ENCODE measurements around the gene ECM1.
A peak's percentile ranks its signal among the peaks of the same experiment; 100 is the strongest.

The ECM1 gene

DNA sequence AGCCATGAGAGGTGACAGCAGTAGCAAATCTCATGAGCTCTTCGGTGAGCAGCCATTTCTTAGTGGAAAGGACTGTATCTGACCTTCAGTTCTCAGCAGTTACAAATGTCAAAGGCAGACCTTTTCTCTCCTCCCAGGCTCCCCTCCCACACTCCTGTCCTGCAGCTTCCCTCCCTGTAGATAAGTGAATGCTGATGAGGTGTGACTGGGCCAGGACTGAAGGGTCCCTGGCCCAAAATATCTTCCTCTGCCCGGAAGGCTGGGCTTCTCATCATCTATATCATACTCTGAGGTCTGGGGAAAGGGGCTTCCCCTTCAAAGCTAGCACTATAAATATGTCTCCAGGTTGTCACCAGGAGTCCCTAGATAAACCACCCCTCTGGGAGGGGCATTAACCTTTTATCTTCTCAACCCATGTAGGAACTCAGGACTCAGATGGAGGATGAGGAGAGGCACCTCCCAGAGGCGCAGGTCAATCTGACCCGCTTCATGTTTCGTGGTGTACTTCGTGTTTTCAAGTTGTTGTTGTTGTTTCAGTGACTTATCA is 37.6 kb downstream of the ECM1 start:
- no peak for DNase-seq (ENCODE audit: low spot score)

DNA sequence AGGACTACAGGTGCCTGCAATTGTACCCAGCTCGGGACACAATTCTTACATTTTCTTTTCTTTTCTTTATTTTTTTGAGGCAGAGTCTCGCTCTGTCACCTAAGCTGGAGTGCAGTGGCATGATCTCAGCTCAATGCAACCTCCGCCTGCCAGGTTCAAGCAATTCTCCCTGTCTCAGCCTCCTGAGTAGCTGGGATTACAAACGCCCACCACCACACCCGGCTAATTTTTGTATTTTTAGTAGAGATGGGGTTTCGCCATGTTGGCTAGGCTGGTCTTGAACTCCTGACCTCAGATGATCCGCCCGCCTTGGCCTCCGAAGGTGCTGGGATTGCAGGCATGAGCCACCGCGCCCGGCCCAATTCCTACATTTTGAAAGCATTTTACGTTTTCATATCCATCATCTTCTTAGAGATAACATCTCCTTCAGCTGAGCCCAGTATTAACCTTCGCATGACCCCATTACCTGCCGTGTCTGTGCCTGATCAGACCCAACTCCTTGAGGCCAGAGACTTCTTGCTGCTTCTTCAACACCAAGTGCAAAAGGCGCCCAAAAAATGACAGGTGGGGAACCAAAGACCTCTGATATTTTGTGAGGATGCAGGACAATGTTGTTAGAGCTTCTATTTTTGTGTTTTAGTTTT is 38.5 kb downstream of the ECM1 start:
- no peak for DNase-seq (ENCODE audit: low spot score)

DNA sequence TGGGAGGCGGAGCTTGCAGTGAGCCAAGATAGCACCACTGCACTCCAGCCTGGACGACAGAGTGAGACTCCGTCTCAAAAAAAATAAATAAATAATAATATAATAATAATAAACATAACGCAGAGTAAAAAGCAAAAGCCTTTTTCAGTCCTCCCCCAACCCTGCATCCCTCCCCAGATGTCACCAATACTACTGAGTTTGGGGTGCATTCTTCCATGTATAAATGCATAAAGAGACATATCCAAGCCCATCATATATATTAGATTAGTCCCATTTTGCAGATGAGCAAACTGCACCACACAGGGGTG is 40.4 kb downstream of the ECM1 start:
- no peak for DNase-seq (ENCODE audit: low spot score)

DNA sequence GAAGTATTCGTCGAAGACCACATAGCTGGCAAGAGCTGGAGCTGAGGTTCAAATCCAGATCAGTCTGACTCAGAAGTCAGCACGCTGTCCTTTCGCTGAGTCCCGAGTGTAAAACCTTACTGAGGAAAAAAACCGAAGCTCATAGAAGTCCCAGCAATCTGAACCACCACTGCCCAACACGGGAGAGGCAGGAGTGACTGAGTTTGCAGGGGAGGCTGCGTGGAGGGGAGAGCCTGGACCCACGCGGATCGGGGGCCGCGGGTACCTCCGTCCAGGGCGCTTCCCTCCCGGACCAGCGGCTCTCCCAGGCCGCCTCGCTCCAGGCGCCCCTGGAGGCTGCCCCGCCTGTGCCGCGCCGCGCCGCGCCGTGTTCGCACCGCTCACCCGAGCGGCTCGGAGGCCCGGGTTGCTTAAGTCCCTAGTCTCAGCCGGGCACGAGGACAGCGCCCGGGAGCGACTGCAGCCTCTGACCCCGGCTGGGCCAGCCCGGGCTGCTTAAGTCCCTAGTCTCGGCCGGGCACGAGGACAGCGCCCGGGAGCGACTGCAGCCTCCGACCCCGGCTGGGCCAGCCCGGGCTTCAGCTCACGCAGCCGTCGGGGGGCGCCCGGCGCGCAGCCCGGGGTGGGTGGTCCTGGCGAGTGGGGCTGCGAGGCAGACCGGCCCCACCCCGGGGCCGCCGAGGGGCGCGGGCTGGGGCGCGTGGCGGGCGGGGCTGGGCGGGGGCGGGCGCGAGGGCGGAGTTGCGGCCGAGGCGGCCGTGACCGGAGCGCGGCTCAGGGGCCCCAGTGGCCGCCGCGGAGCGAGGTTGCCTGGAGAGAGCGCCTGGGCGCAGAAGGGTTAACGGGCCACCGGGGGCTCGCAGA is 41.0 kb downstream of the ECM1 start, which contains the start of gene ADAMTSL4:
Gene ADAMTSL4, plus strand, starts transcription at position 777 of the 864 bp plus-strand sequence. CDS start 2,881 bp downstream, outside the sequence.
- peak; percentile 83 for DNase-seq (ENCODE audit: low spot score)

DNA sequence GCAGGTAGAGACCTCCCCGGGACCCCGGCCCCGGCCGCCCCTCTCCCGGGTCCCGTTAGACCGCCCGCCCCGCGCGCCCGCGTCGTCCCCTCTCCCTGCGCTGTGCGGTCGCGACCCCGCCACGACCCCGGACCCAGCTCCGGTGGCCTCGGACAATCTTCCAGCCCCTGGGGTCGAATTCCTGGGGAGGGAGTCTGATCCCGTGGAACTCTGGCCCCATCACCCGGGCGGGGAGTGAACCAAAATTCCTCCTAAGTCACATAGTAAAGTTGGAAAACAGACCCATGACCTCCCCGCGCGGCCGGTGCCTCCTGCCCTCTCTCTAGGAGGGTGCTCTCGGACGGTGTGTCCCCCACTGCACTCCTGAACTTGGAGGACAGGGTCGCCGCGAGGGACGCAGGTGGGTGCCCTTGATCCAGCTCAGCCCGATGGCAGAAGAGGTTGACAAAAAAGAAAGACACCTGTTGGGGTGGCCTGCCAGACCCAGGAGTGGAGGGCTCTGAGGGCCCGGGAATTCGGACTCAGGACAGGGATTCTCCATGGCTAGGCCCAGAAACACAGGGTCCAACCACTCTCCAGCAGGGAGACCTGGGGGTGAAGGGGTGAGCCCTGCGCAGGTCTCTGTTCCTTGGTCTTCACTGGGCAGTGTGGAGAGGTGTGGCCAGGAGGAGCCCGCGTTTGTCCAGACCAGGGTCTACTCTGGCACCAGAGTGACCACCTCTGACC is 41.8 kb downstream of the ECM1 start:
- peak; percentile 75 for DNase-seq (ENCODE audit: low spot score)

DNA sequence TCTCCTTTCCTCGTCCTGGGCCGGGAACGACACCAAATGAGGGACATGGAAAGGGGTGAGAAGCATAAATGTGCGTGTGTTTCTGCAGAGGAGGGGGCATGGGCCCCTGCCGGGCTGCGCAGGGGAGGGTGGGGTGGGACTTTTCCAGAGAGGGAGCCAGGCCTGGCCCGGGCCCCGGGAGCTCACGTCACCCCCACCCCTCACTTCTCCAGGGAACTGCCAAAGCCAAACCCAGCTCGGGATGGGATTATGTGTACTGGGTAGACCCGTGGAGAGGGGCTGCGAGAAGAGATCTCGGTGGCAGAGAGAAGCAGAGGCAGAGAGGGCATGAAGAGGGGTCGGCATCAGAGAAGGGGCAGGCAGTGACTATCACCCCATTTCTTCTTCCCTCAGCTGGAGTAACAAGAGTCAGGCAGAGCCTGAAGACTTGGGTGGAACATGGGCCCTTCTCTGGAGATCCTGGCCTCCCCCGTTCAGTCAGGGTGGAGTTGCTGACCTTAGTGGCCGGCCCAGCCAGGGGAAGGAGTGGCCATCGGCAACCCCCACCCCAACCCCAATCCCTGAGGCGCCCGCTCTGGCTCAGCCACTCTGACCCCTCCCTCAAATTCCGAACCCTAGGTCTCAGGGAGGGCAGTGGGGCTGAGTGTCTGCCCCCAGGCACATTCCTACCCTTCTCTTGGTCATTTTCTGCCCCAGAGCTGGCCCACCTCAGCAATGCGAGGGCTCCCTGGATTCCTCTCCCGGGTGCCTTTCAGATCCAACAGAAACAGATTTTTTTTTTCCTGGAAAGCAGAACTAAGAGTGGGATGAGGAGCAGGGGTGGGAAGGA is 42.5 kb downstream of the ECM1 start:
- DNase-seq (ENCODE audit: low spot score), result peak; percentile 63

DNA sequence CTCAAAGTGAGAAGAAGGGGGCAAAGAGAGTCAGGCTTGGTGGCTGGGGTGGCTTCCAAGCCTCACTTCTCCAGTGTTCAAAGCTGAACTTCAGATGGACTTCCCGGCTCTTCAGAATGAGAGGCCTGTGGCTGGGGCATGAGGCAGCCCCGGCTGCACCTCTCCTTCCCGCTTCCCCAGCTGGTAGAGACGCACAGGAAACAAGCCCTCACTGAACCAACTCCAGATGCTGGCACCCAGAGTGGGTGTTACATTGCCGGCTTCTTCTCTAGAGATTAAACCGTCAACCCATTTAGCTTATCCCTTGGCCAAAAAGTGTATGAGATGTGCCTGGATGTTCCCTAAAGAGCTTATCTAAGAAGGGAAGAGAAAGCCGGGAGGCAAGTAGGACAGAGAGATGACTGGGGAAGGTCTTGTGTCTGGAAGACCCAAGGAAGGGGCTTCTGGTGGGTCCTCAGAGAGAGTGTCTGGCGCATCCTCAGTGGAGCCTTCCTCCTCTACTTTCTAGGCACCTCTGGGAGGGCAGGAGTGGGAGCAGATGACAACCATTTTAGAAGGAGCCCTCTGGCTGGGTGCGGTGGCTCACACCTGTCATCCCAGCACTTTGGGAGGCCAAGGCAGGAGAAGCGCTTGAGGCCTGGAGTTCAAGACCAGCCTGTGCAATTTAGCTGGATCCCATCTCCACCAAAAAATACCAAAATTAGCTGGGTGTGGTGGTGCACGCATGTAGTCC is 43.3 kb downstream of the ECM1 start:
- no peak for DNase-seq (ENCODE audit: low spot score)

DNA sequence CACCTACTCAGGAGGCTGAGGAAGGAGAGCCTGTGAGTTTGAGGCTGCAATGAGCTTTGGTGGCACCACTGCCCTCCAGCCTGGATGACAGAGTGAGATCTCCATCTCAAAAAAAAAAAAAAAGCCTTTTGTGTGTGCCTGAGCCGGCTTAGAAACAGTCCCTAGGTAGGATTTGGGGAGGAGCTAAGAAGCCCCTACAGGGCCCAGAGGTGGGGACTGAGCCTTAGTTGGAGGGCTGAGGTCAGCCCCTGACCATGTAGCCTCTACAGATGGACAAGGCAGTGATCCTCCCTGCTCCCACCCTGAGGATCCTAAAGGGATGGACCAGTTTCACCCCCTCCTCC is 43.8 kb downstream of the ECM1 start:
- no peak for DNase-seq (ENCODE audit: low spot score)

DNA sequence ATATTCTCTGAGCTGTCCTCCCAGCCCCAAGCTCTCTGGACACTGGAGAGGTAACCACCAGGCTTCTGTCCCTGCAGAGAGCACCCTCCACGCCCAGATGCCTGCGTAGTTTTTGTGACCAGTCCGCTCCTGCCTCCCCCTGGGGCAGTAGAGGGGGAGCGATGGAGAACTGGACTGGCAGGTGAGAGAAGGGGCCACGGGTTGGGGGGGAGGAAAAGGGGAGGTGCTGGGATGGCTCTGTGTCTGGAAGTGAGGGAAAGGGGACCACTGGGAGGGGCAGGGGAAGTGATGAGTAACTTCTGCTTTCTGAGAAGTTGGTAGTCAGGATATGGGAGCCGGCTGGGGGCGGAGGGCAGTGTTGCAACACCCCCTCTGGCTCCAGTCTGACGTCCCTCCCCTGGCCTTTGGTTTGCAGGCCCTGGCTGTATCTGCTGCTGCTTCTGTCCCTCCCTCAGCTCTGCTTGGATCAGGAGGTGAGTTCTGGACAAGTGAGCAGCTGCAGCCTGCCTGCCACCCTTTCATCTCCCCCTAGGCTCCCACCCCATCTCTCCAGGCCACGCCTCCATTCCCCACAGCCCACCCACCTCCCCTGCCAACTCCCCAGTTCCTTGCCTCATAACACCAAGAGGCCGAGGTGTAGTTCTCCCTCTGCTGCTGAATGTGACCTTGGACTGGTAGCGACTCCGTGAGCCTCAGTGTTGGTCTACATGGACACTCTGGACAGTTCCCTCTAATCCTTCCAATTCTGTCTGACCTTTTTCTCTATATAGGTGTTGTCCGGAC is 44.4 kb downstream of the ECM1 start:
- DNase-seq (ENCODE audit: low spot score), result peak; percentile 62

DNA sequence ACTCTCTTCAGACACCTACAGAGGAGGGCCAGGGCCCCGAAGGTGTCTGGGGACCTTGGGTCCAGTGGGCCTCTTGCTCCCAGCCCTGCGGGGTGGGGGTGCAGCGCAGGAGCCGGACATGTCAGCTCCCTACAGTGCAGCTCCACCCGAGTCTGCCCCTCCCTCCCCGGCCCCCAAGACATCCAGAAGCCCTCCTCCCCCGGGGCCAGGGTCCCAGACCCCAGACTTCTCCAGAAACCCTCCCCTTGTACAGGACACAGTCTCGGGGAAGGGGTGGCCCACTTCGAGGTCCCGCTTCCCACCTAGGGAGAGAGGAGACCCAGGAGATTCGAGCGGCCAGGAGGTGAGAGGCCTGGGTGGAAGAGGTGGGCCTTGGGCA is 45.0 kb downstream of the ECM1 start:
- DNase-seq (ENCODE audit: low spot score), result no peak

DNA sequence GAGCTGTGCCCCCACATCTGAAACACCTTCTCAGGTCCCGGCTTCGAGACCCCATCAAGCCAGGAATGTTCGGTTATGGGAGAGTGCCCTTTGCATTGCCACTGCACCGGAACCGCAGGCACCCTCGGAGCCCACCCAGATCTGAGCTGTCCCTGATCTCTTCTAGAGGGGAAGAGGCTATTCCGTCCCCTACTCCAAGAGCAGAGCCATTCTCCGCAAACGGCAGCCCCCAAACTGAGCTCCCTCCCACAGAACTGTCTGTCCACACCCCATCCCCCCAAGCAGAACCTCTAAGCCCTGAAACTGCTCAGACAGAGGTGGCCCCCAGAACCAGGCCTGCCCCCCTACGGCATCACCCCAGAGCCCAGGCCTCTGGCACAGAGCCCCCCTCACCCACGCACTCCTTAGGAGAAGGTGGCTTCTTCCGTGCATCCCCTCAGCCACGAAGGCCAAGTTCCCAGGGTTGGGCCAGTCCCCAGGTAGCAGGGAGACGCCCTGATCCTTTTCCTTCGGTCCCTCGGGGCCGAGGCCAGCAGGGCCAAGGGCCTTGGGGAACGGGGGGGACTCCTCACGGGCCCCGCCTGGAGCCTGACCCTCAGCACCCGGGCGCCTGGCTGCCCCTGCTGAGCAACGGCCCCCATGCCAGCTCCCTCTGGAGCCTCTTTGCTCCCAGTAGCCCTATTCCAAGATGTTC is 45.6 kb downstream of the ECM1 start:
- DNase-seq (ENCODE audit: low spot score), result no peak

DNA sequence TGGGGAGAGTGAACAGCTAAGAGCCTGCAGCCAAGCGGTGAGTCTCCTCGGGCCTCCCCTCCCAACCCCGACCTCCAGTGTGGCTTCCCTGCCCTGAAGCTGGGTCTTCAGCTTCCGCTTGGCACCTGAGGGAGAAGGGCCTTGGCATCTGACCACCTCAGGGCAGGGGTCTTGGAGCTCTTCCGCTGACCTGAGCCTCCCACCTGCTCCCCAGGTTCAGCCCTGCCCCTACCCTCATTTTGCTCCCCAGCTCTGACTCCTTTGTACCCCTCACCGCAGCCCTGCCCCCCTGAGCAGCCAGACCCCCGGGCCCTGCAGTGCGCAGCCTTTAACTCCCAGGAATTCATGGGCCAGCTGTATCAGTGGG is 46.2 kb downstream of the ECM1 start:
- no peak for DNase-seq (ENCODE audit: low spot score)

DNA sequence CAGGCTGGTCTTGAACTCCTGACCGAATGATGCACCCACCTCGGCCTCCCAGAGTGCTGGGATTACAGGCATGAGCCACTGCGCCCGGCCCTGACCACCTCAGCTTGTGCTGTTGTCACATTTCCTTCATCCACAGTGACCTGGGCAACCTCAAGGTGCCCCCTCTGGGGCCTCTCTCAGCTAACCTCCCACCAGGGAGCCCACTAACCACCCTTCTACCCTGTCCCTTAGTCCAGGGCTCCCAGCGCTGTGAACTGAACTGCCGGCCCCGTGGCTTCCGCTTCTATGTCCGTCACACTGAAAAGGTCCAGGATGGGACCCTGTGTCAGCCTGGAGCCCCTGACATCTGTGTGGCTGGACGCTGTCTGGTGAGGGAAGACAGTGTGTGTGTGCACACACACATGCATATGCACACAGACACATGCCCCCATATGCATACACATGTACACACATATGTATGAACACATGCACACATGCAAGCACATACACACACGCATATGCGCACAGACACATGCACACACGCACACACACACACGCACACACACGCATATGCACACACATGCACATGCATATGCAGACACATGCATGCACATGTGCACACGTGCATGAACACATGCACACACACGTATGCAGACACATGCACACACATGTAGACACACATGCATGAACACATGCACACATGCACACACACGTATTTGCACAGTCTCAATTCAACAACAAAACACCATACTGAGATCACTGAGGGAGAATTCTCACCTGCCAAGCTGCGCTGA is 47.5 kb downstream of the ECM1 start:
- no peak for DNase-seq (ENCODE audit: low spot score)

DNA sequence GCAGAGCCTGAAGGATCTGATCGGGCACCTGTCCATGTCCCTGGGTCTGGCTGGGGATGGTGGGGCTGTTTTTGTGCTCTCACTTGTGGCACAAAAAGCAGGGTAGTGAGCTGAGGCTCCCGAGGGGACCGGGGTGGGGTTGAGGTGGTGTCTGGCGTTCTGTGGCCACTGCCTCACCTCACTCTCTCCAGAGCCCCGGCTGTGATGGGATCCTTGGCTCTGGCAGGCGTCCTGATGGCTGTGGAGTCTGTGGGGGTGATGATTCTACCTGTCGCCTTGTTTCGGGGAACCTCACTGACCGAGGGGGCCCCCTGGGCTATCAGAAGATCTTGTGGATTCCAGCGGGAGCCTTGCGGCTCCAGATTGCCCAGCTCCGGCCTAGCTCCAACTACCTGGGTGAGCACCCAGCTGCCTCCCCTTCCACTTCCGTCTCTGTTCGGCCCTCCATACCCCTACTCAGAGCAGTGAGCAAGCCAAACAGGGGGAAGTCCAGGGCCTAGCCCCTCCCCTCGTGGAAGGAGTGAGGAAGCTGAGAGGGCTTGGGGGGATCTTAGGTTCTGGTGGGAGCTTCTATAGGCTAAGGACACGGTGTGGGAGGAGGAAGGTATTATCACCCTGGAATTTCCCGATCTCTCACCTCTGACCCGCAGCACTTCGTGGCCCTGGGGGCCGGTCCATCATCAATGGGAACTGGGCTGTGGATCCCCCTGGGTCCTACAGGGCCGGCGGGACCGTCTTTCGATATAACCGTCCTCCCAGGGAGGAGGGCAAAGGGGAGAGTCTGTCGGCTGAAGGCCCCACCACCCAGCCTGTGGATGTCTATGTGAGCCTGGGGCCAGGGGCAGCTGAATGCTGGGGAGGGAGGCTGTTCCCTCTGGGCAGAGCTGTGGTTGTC is 48.3 kb downstream of the ECM1 start:
- peak; percentile 60 for DNase-seq (ENCODE audit: low spot score)

DNA sequence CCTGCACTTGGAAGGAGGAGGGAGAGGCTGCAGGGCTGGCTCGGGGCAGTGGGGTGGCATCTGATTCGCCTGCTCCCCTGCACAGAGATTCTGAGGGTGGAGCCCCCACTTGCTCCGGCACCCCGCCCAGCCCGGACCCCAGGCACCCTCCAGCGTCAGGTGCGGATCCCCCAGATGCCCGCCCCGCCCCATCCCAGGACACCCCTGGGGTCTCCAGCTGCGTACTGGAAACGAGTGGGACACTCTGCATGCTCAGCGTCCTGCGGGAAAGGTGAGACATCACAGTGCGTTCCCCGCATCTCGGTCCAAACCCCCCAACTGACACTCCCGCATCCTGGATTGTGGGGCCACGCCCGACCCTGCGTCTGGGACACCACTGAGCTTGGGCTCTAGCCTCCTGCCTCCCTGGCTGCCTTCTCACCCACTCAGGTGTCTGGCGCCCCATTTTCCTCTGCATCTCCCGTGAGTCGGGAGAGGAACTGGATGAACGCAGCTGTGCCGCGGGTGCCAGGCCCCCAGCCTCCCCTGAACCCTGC is 49.2 kb downstream of the ECM1 start:
- DNase-seq (ENCODE audit: low spot score), result no peak

DNA sequence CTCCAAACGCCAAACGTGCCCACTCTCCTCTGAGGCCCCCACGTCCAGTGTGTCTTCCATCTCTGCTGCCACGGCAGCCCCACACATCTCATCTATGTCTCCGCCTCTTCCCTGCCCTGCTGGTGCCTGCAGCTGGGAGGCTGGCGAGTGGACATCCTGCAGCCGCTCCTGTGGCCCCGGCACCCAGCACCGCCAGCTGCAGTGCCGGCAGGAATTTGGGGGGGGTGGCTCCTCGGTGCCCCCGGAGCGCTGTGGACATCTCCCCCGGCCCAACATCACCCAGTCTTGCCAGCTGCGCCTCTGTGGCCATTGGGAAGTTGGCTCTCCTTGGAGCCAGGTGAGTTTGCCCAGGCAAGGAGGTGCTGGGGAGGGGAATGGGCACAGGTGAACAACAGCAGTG is 49.9 kb downstream of the ECM1 start:
- no peak for DNase-seq (ENCODE audit: low spot score)

DNA sequence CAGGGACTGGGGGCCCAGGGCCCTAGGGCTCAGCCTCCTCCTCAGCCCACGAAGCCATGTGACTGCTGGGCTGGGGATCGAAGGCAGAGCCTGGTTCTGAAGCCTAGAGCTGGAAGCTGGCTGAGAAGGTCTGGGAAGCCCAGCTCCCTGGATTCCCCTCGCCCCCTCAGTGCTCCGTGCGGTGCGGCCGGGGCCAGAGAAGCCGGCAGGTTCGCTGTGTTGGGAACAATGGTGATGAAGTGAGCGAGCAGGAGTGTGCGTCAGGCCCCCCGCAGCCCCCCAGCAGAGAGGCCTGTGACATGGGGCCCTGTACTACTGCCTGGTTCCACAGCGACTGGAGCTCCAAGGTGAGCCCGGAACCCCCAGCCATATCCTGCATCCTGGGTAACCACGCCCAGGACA is 50.4 kb downstream of the ECM1 start:
- no peak for DNase-seq (ENCODE audit: low spot score)

Data from ecto neural progenitor cell (in vitro differentiated cells).